HEK293 (cell line): ENCODE measurements around the gene TSPYL4.
A peak's percentile ranks its signal among the peaks of the same experiment; 100 is the strongest.

Experiments
- CTCF ChIA-PET: fragments of 350-600 bp; formaldehyde crosslinking; extraction: SDS; loops from one replicate; lab custom pipeline; 2021; ENCODE audit warnings: antibody characterized with exemption; lab: Yijun Ruan, JAX
- POLR2A ChIA-PET: fragments of 300-600 bp; formaldehyde crosslinking; extraction: SDS; loops from one replicate; lab custom pipeline; 2020; ENCODE audit warnings: antibody characterized with exemption, inconsistent platforms; lab: Yijun Ruan, JAX
- H3K27ac ChIP-seq: fragments of 200-500 bp; sonication (Bioruptor generic); 2 replicates; pipeline ENCODE4 v1.5.1; 2014; ENCODE audit warnings: low read depth, low read length, control low read depth, inconsistent platforms; ENCODE audit errors: extremely low read depth
- H3K36me3 ChIP-seq, 2 experiments: fragments of 200-500 bp in 1 of 2; sonication (Bioruptor generic) in 1 of 2; 1 replicate in 1 of 2; 2 replicates in 1 of 2; pipeline ENCODE4 v1.5.1; 2014 to 2017; ENCODE audit warnings: inconsistent platforms in 2 of 2, low read length in 2 of 2; ENCODE audit not compliant: control insufficient read depth in 2 of 2, insufficient read depth in 1 of 2
- H3K4me1 ChIP-seq: fragments of 200-500 bp; sonication (Bioruptor generic); 2 replicates; pipeline ENCODE4 v1.5.1; 2014; ENCODE audit warnings: mild to moderate bottlenecking, low read length, inconsistent platforms; ENCODE audit not compliant: control insufficient read depth, insufficient read depth
- H3K4me3 ChIP-seq: 2 replicates; pipeline ENCODE4 v1.5.1; 2011; ENCODE audit warnings: low read depth, mild to moderate bottlenecking, control low read depth, low read length, moderate library complexity
- H3K9me3 ChIP-seq: fragments of 200-500 bp; sonication (Bioruptor generic); 2 replicates; pipeline ENCODE4 v1.5.1; 2014; ENCODE audit warnings: low read depth, low read length, inconsistent platforms; ENCODE audit not compliant: control insufficient read depth, insufficient read depth
- BCL6B ChIP-seq: fragments of 450-650 bp; formaldehyde crosslinking; IDR thresholded peaks from 2 replicates; pipeline ENCODE4 v1.5.1; 2017; ENCODE audit warnings: missing biosample characterization, missing genetic modification characterization
- EGR2 ChIP-seq: fragments of 450-650 bp; formaldehyde crosslinking; IDR thresholded peaks from 2 replicates; pipeline ENCODE4 v1.5.1; 2016; ENCODE audit warnings: low read depth, missing biosample characterization, missing genetic modification characterization
- FEZF1 ChIP-seq: fragments of 450-650 bp; formaldehyde crosslinking; IDR thresholded peaks from 2 replicates; pipeline ENCODE4 v1.5.1; 2016; ENCODE audit warnings: missing biosample characterization, missing genetic modification characterization
- HIC1 ChIP-seq: fragments of 450-650 bp; formaldehyde crosslinking; IDR thresholded peaks from 2 replicates; pipeline ENCODE4 v1.5.1; 2016; ENCODE audit warnings: missing biosample characterization, missing genetic modification characterization
- IKZF3 ChIP-seq: fragments of 450-650 bp; IDR thresholded peaks from 2 replicates; pipeline ENCODE4 v1.5.0; 2018; ENCODE audit warnings: missing biosample characterization, mild to moderate bottlenecking, missing genetic modification characterization, moderate library complexity
- OSR2 ChIP-seq: fragments of 450-650 bp; formaldehyde crosslinking; IDR thresholded peaks from 2 replicates; pipeline ENCODE4 v1.5.1; 2016; ENCODE audit warnings: missing biosample characterization, missing genetic modification characterization
- REPIN1 ChIP-seq: fragments of 450-650 bp; formaldehyde crosslinking; IDR thresholded peaks from 2 replicates; pipeline ENCODE4 v1.5.1; 2017; ENCODE audit warnings: missing biosample characterization, missing genetic modification characterization, low read depth
- SCRT1 ChIP-seq: fragments of 450-650 bp; formaldehyde crosslinking; IDR thresholded peaks from 2 replicates; pipeline ENCODE4 v1.5.1; 2016; ENCODE audit warnings: missing biosample characterization, missing genetic modification characterization, borderline replicate concordance
- SCRT2 ChIP-seq: fragments of 450-650 bp; formaldehyde crosslinking; IDR thresholded peaks from 2 replicates; pipeline ENCODE4 v1.5.1; 2016; ENCODE audit warnings: missing biosample characterization, missing genetic modification characterization
- TCF7L2 ChIP-seq: IDR thresholded peaks from 2 replicates; pipeline ENCODE4 v1.6.1; 2011; ENCODE audit warnings: low read depth, mild to moderate bottlenecking, inconsistent platforms, low read length, moderate library complexity, borderline replicate concordance
- TSHZ1 ChIP-seq: fragments of 450-650 bp; formaldehyde crosslinking; IDR thresholded peaks from 2 replicates; pipeline ENCODE4 v1.5.1; 2016; ENCODE audit warnings: missing biosample characterization, missing genetic modification characterization, borderline replicate concordance
- YY1 ChIP-seq: fragments of 450-650 bp; formaldehyde crosslinking; IDR thresholded peaks from 2 replicates; pipeline ENCODE4 v1.5.1; 2018; ENCODE audit warnings: missing biosample characterization, missing genetic modification characterization
- ZNF16 ChIP-seq: fragments of 450-650 bp; formaldehyde crosslinking; IDR thresholded peaks from 2 replicates; pipeline ENCODE4 v1.5.1; 2016; ENCODE audit warnings: low read depth, missing biosample characterization, missing genetic modification characterization
- ZNF211 ChIP-seq: fragments of 450-650 bp; formaldehyde crosslinking; IDR thresholded peaks from 2 replicates; pipeline ENCODE4 v1.5.1; 2016; ENCODE audit warnings: low read depth, missing biosample characterization, missing genetic modification characterization
- ZNF585B ChIP-seq: fragments of 450-650 bp; formaldehyde crosslinking; IDR thresholded peaks from 2 replicates; pipeline ENCODE4 v1.5.1; 2016; ENCODE audit warnings: missing biosample characterization, missing genetic modification characterization
- ZNF600 ChIP-seq: fragments of 450-650 bp; formaldehyde crosslinking; IDR thresholded peaks from 2 replicates; pipeline ENCODE4 v1.5.1; 2016; ENCODE audit warnings: missing biosample characterization, missing genetic modification characterization
- ZNF621 ChIP-seq: fragments of 450-650 bp; formaldehyde crosslinking; IDR thresholded peaks from 2 replicates; pipeline ENCODE4 v1.5.1; 2017; ENCODE audit warnings: missing biosample characterization, missing genetic modification characterization
- ZNF624 ChIP-seq: fragments of 450-650 bp; formaldehyde crosslinking; IDR thresholded peaks from 2 replicates; pipeline ENCODE4 v1.5.1; 2017; ENCODE audit warnings: missing biosample characterization, missing genetic modification characterization
- ZNF670 ChIP-seq: fragments of 450-650 bp; formaldehyde crosslinking; IDR thresholded peaks from 2 replicates; pipeline ENCODE4 v1.5.1; 2016; ENCODE audit warnings: missing biosample characterization, missing genetic modification characterization, low read depth
- ZNF792 ChIP-seq: fragments of 450-650 bp; formaldehyde crosslinking; IDR thresholded peaks from 2 replicates; pipeline ENCODE4 v1.5.1; 2016; ENCODE audit warnings: missing biosample characterization, missing genetic modification characterization
- ZNF837 ChIP-seq: fragments of 450-650 bp; formaldehyde crosslinking; IDR thresholded peaks from 2 replicates; pipeline ENCODE4 v1.5.1; 2016; ENCODE audit warnings: missing biosample characterization, missing genetic modification characterization
- ZSCAN23 ChIP-seq: fragments of 450-650 bp; formaldehyde crosslinking; IDR thresholded peaks from 2 replicates; pipeline ENCODE4 v1.5.1; 2016; ENCODE audit warnings: missing biosample characterization, missing genetic modification characterization
- TF ChIP-seq, protein P1 (sequence below): fragments of 450-650 bp; IDR thresholded peaks from 2 replicates; pipeline ENCODE4 v1.5.1; 2018; ENCODE audit warnings: missing biosample characterization, mild to moderate bottlenecking, missing genetic modification characterization

The TSPYL4 gene

GRCh38 chr6:116283191-116283590 lies 29.3 kb upstream of the TSPYL4 start (continued):
- TF ChIP-seq REPIN1 (tag by site-specific recombination): no peak
- TF ChIP-seq ZNF600 (tag by site-specific recombination): peak; percentile 46; the same call in 1 of the 2 replicates
- no peak for TF ChIP-seq ZNF16 (tag by site-specific recombination)
- no peak for TF ChIP-seq ZNF837 (tag by site-specific recombination)
- no peak for TF ChIP-seq TSHZ1 (tag by site-specific recombination)
- 0 out of 2 replicates have a peak, but pooled peaks have one; percentile 25 for TF ChIP-seq OSR2
- TF ChIP-seq ZSCAN23: no peak
- TF ChIP-seq EGR2 (tag by site-specific recombination): no peak
- TF ChIP-seq IKZF3 (tag by site-specific recombination): peak; percentile 31; the same call in 1 of the 2 replicates
- TF ChIP-seq, protein P1, sequence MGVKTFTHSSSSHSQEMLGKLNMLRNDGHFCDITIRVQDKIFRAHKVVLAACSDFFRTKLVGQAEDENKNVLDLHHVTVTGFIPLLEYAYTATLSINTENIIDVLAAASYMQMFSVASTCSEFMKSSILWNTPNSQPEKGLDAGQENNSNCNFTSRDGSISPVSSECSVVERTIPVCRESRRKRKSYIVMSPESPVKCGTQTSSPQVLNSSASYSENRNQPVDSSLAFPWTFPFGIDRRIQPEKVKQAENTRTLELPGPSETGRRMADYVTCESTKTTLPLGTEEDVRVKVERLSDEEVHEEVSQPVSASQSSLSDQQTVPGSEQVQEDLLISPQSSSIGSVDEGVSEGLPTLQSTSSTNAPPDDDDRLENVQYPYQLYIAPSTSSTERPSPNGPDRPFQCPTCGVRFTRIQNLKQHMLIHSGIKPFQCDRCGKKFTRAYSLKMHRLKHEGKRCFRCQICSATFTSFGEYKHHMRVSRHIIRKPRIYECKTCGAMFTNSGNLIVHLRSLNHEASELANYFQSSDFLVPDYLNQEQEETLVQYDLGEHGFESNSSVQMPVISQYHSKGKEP (tag by site-specific recombination): peak; percentile 97
- TF ChIP-seq SCRT2 (tag by site-specific recombination): no peak
- TF ChIP-seq FEZF1: 0 out of 2 replicates have a peak, but pooled peaks have one; percentile 23
- TF ChIP-seq ZNF621 (tag by site-specific recombination): no peak
- TF ChIP-seq ZNF670 (tag by site-specific recombination): no peak
- TF ChIP-seq ZNF585B (tag by site-specific recombination): peak; percentile 42; the same call in 1 of the 2 replicates
- no peak for TF ChIP-seq ZNF624 (tag by site-specific recombination)

DNA sequence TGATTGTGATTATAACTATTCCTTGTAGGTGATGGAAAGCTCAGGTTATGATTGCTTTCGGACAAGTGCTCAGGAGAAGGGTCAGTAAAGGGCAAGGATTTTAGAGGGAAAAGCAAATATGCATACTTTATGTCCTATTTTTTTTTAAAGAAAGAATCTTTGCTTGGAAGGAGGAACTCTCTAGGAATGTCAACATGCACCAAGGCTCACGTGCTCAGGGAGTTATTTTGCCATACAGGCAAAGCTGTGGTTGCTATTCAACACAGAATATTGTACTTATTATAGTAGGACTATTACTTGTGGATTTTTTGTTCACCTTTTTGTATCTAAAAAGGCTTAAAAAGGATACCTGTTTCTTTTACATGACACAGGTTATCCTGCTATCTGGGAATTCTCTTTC lies 28.8 kb upstream of the TSPYL4 start:
- peaks cover 3 to 14% of the 10 kb centered on the region in 2 experiments; a peak in 2 of 3 replicates for H3K36me3 ChIP-seq
- H3K4me3 ChIP-seq: no peak overlapping the region
- TF ChIP-seq ZNF792 (tag by site-specific recombination) (no peak), SCRT1 (tag by site-specific recombination) (no peak), TCF7L2 (no peak), ZNF211 (tag by site-specific recombination) (no peak), BCL6B (tag by site-specific recombination) (peak; percentile 53), HIC1 (tag by site-specific recombination) (no peak), OSR2 (no peak), YY1 (tag by site-specific recombination) (no peak)
- POLR2A ChIA-PET: no interaction called here
- no peaks in the 10 kb centered on the region for H3K9me3 ChIP-seq
- H3K27ac ChIP-seq: no peak overlapping the region
- H3K4me1 ChIP-seq: no peaks in the 10 kb centered on the region
- CTCF ChIA-PET: interaction anchor here (0.6 to 1.6 kb wide), 7 partner anchors 13 to 278 kb away, joined by 3 to 14 read pairs (median 3); partner anchors contain the start of gene DSE
